Stomach smooth muscle (tissue), 2 donors: ENCODE data around the gene SLC26A11.

Source experiments
- H3K27ac ChIP-seq: one replicate; pipeline ENCODE4 v1.7.0; 2013; ENCODE audit warnings: mild to moderate bottlenecking, low read length, inconsistent platforms
- H3K27me3 ChIP-seq, 2 donors: one replicate each; pipeline ENCODE4 v1.7.0; 2013; ENCODE audit warnings: low read length in 2 of 2; ENCODE audit not compliant: insufficient read depth in 2 of 2, control insufficient read depth in 1 of 2
- H3K36me3 ChIP-seq, 2 donors: one replicate each; pipeline ENCODE4 v1.7.0; 2013; ENCODE audit warnings: low read length in 2 of 2; ENCODE audit not compliant: control insufficient read depth in 2 of 2, insufficient read depth in 2 of 2
- H3K4me1 ChIP-seq: one replicate; pipeline ENCODE4 v1.7.0; 2013; ENCODE audit warnings: low read length; ENCODE audit not compliant: control insufficient read depth, insufficient read depth
- H3K4me3 ChIP-seq, 2 donors: one replicate each; pipeline ENCODE4 v1.7.0; 2013; ENCODE audit warnings: low read length in 2 of 2
- H3K9ac ChIP-seq, 2 donors: one replicate each; pipeline ENCODE4 v1.7.0; 2013; ENCODE audit warnings: low read length in 2 of 2, mild to moderate bottlenecking in 1 of 2
- H3K9me3 ChIP-seq, 2 donors: one replicate each; pipeline ENCODE4 v1.7.0; 2013; ENCODE audit warnings: low read length in 2 of 2; ENCODE audit not compliant: control insufficient read depth in 2 of 2
- donor health status: healthy.
- donor health status: Pancreatic carcinoma.

The SLC26A11 gene

DNA sequence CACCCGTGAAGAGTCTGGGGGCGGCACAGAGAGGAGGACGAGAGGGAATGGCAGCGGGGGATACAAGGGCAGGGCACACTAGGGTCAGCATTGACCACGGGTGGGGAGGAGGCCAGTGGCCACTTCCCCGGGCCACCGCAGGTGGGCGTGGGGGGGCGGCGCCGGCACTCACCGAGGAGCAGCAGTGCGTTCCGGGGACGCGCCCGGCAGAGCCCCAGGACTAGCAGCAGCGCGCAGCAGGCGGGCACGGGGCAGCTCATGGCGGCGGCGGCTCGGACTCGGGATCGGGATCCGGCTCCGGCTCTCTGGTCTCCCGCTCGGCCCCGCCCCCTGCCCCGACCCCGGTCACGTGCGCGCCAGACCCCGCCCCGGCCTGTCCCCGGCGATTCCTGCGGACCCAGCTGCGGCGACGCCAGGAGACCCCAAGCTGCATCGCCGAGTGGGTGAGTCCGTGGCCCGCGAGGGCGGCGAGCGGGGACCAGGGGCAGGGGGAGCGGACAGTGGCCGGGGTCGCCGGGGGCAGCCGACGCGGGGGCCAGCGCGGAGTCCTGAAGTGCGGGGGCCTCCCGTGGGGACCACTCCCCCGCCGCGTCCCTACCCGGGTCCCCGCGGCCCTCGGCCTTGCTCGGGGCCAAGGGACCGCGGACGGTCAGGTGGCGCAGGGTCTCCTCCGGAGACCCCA is at the start of gene SLC26A11, which contains the start of gene SGSH:
TSS of gene SLC26A11 (plus strand) at position 374 of the 682 bp plus-strand sequence. CDS start 1,134 bp downstream, outside the sequence.
TSS of gene SGSH (minus strand) at position 280 of the 682 bp plus-strand sequence. CDS start at position 260, 20 bp downstream.
- peak within 1 kb of the TSS; percentile 77 for H3K27ac ChIP-seq
- H3K9me3 ChIP-seq: no peaks in the 10 kb centered on the region
- peaks cover 3 to 14% of the 10 kb centered on the region in 2 donors for H3K36me3 ChIP-seq
- H3K27me3 ChIP-seq: no peaks in the 10 kb centered on the region
- peak within 1 kb of the TSS; percentile 65 to 84 for H3K9ac ChIP-seq
- H3K4me3 ChIP-seq: peak within 1 kb of the TSS; percentile 48 to 93
- H3K4me1 ChIP-seq: peaks cover 27% of the 10 kb centered on the region

DNA sequence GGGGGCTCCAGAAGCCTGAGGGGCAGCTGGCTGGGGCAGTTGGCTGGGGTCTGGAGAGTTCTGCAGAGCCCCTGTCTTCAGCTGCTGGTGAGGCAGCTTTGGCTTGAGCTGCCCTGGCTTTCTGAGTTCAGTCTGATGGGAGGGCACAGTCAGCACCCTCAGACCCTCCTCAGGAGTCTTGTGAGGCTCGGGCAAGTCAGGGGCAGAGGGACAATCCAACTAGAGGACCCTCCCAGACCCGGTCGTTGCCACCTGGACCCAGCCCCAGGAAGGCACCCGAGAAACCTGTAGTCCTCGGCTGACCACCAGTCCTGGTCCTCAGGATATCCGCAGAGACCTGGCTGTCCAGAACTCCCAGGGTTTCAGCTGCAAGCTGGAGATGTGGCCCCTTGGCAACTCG is 48.5 kb upstream of the SLC26A11 start:
- Histone ChIP-seq H3K36me3 (no peaks in the 10 kb centered on the region), H3K27ac (no peak overlapping the region), H3K9ac (no peak overlapping the region), H3K27me3 (peaks cover 0 to 7% of the 10 kb centered on the region in 2 donors), H3K4me3 (no peak overlapping the region), H3K4me1 (peaks cover 3% of the 10 kb centered on the region), H3K9me3 (no peaks in the 10 kb centered on the region)

DNA sequence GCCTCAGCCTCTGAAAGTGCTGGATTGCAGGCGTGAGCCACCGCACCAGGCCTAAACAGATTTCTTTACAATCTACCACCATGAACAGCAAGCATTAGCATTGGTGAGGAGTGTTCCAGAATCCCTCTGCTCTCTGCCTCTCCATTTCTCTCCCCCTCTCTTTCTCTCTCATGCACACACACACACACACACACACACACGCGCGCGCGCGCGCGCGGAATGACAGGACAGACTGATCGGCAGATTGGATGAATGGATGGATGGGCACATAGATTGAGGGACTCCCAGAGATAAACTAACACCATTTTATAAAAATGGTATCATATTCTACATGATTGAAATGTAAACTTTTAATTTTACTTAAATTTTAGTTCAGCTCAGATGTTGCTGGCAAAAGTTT is 47.1 kb upstream of the SLC26A11 start:
- Histone ChIP-seq H3K4me3 (no peak overlapping the region), H3K27ac (no peak overlapping the region), H3K9ac (no peak overlapping the region), H3K27me3 (peaks cover 0 to 7% of the 10 kb centered on the region in 2 donors), H3K9me3 (no peaks in the 10 kb centered on the region), H3K4me1 (peaks cover 3% of the 10 kb centered on the region), H3K36me3 (no peaks in the 10 kb centered on the region)

DNA sequence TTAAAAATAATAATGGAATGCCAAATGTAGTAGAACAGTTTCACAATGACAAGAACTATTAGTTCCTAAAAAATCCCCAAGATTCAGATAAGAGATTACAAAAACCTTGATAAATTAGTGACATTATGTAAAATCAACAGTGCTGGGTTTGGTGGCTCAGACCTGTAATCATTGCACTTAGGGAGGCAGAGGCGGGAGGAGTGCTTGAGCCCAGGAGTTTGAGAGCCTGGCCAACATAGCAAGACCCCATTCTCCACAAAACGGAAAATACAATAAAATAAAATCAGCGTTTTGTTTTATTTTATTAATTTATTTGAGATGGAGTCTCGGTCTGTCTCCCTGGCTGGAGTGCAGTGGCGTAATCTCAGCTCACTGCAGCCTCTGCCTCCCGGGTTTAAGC is 46.3 kb upstream of the SLC26A11 start:
- H3K36me3 ChIP-seq: no peaks in the 10 kb centered on the region
- H3K27ac ChIP-seq: no peak overlapping the region
- H3K4me3 ChIP-seq: no peak overlapping the region
- H3K9ac ChIP-seq: no peak overlapping the region
- peaks cover 3% of the 10 kb centered on the region for H3K4me1 ChIP-seq
- H3K9me3 ChIP-seq: no peaks in the 10 kb centered on the region
- H3K27me3 ChIP-seq: peaks cover 0 to 5% of the 10 kb centered on the region in 2 donors

DNA sequence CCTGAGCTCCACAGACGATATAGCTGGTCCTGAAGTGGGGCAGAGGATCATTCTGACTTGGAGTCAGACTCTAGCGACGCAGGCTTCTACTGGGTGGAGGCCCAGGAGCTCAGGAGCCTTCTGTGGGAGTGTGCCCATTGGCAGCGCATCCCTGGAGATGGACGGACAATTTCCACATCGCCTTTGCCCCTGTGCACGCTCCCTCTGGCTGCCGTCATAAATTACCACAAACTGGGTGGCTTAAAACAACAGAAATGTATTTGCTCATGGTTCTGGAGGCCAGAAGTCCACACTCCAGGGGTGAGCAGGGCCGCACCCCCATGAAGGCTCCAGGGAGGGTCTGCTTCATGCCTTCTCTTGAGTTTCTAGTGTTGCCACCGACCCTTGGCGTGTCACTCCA is 43.5 kb upstream of the SLC26A11 start:
- H3K27me3 ChIP-seq: peaks cover 0 to 3% of the 10 kb centered on the region in 2 donors
- H3K36me3 ChIP-seq: no peaks in the 10 kb centered on the region
- peaks cover 3% of the 10 kb centered on the region for H3K4me1 ChIP-seq
- H3K4me3 ChIP-seq: no peak overlapping the region
- no peak overlapping the region for H3K27ac ChIP-seq
- no peaks in the 10 kb centered on the region for H3K9me3 ChIP-seq
- H3K9ac ChIP-seq: no peak overlapping the region

DNA sequence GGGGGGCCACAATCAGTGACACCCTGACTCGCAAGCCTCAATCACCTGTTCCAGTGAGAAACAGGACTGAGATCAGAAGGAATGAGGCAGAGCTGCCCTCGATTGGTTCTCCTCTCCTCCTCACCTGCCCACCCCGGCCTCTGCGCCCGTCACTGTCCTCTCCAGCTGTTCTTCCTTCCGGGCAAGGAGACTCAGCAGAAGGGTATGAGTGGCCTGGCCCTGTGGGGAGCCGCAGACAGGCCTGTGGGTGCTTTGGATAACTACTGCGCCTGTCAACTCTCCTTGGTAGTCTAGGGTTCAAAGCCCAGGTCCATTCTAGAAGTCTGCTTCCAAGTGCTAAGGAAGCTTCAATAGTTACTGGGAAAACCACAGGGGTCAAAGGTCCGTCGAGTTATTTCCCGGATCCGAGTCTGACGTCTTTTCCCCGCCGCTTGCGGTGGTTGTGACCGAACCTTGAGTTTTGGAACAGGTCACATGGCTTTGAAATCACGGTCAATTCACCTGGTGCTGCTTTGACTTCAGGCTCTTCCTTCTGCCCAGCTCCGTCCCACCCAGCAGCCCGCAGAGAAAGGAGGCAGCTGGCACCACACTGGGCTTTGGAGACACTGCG is 42.1 kb upstream of the SLC26A11 start:
- no peak overlapping the region for H3K9ac ChIP-seq
- peaks cover 0 to 3% of the 10 kb centered on the region in 2 donors for H3K27me3 ChIP-seq
- no peaks in the 10 kb centered on the region for H3K36me3 ChIP-seq
- no peak overlapping the region for H3K4me3 ChIP-seq
- no peak overlapping the region for H3K27ac ChIP-seq
- H3K4me1 ChIP-seq: peaks cover 3% of the 10 kb centered on the region
- H3K9me3 ChIP-seq: no peaks in the 10 kb centered on the region

DNA sequence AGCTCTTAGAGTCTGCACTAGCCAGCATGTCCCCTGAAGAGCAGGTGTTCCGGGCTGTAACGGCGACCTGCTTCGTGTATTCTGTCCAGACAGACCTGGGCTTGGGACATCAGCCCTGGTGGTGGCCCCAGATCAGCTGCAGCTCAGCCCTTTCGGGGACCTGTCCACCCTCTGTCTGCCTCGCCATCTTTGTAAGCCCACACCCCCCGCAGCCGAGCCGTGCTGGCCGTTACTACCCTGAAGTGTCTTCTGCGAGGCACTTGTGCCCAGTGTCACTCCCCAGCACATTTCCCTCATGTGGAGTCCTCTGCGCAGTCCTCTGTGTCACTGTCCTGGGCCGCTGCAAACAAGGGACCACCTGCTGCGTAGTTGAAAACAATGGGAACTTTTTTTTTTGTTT is 40.0 kb upstream of the SLC26A11 start:
- Histone ChIP-seq H3K4me3 (no peak overlapping the region), H3K9me3 (no peaks in the 10 kb centered on the region), H3K27me3 (peaks cover 0 to 3% of the 10 kb centered on the region in 2 donors), H3K4me1 (peaks cover 3% of the 10 kb centered on the region), H3K9ac (no peak overlapping the region), H3K27ac (no peak overlapping the region), H3K36me3 (no peaks in the 10 kb centered on the region)

DNA sequence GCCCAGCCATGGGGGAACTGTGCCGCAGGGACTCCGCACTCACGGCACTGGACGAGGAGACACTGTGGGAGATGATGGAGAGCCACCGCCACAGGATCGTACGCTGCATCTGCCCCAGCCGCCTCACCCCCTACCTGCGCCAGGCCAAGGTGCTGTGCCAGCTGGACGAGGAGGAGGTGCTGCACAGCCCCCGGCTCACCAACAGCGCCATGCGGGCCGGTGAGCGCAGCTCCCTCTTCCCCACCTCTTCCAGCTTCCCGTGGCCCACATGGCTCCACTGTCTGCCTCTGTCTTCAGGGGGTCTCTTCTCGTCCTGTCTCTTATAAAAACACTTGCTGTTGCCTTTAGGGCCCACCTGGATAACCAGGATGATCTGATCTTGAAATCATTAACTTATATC is 38.8 kb upstream of the SLC26A11 start:
- Histone ChIP-seq H3K9me3 (no peaks in the 10 kb centered on the region), H3K27ac (no peak overlapping the region), H3K4me3 (no peak overlapping the region), H3K36me3 (no peaks in the 10 kb centered on the region), H3K9ac (no peak overlapping the region), H3K27me3 (peaks cover 0 to 3% of the 10 kb centered on the region in 2 donors), H3K4me1 (no peaks in the 10 kb centered on the region)

DNA sequence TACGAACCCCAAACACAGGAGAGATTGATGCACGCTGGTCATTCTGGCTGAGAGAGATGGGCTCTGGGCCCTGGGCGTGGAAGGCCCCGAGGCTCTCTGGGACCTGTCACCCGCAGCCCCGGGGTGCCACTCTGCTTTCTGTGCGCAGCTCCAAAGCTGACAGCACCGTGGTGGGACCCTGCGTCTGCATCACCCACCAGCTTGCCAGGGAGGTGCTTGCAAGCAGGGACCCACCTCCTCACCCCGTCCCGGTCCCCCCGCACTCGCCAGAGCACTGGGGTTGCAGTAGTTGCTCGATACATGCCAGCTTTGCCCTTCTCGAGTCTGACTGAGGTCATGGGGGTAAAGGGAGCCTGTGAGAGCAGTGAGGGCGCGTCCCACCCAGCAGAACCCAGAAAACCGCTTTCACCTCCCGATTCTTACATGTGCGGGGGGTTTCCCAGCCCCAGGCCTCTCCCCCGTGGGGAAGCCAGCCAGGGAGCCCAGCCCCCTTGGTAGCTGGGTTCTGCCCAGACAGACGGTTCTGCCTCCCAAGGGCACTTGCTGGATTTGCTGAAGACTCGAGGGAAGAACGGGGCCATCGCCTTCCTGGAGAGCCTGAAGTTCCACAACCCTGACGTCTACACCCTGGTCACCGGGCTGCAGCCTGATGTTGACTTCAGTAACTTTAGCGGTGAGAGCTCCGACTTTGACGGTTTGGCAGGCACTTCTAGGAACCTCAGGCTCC is 37.9 kb upstream of the SLC26A11 start:
- Histone ChIP-seq H3K9me3 (no peaks in the 10 kb centered on the region), H3K27ac (no peak overlapping the region), H3K36me3 (no peaks in the 10 kb centered on the region), H3K4me3 (no peak overlapping the region), H3K9ac (no peak overlapping the region), H3K4me1 (no peaks in the 10 kb centered on the region), H3K27me3 (no peaks in the 10 kb centered on the region)

DNA sequence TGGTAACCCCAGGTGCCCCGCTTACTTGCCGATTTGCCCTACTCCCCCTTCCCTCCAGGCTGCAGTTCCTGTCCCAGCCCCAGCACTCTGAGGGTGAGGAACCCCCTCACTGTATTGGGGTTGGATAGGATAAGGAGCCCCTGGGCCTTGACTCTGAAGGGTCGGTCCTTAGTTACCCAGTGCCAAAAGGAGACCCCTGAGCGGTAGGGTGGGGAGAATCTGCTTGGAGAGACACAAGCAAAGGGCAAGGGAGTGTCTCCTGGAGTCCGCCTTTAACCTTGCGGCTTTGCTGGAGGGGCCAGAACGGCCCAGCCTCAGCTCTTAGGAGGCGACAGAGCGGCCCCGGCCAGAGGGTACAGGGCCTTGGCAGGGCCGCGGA is 37.4 kb upstream of the SLC26A11 start:
- Histone ChIP-seq H3K27me3 (peaks cover 0 to 1% of the 10 kb centered on the region in 2 donors), H3K27ac (no peak overlapping the region), H3K9me3 (no peaks in the 10 kb centered on the region), H3K4me1 (peaks cover 4% of the 10 kb centered on the region), H3K36me3 (no peaks in the 10 kb centered on the region), H3K4me3 (no peak overlapping the region), H3K9ac (no peak overlapping the region)
